Trophoblast cell (in vitro differentiated cells and primary cell): Measurements from ENCODE around the gene MSL1.

ENCODE experiments used
- DNase-seq, 2 donors: peaks; one replicate each; pipeline ENCODE4 v3.0.0-alpha.2; 2016
- H2AFZ ChIP-seq: 2 replicates; pipeline ENCODE4 v1.6.1; 2013; ENCODE audit warnings: low read length, moderate library complexity, mild to moderate bottlenecking; ENCODE audit not compliant: insufficient read depth, poor library complexity
- H2AK5ac ChIP-seq: 2 replicates; pipeline ENCODE4 v1.6.1; 2013; ENCODE audit warnings: mild to moderate bottlenecking, low read length
- H2BK120ac ChIP-seq: 2 replicates; pipeline ENCODE4 v1.6.1; 2013; ENCODE audit warnings: low read length, mild to moderate bottlenecking, moderate library complexity; ENCODE audit not compliant: insufficient read depth, poor library complexity
- H2BK12ac ChIP-seq: 2 replicates; pipeline ENCODE4 v1.6.1; 2013; ENCODE audit warnings: mild to moderate bottlenecking, low read length, moderate library complexity
- H2BK5ac ChIP-seq: 2 replicates; pipeline ENCODE4 v1.6.1; 2013; ENCODE audit warnings: low read length, low read depth, moderate library complexity, mild to moderate bottlenecking; ENCODE audit not compliant: poor library complexity
- H3K14ac ChIP-seq: 2 replicates; pipeline ENCODE4 v1.6.1; 2013; ENCODE audit warnings: mild to moderate bottlenecking, low read length
- H3K18ac ChIP-seq: 2 replicates; pipeline ENCODE4 v1.6.1; 2013; ENCODE audit warnings: mild to moderate bottlenecking, low read length
- H3K23ac ChIP-seq: 2 replicates; pipeline ENCODE4 v1.6.1; 2013; ENCODE audit warnings: low read length
- H3K27ac ChIP-seq: 2 replicates; pipeline ENCODE4 v1.5.1; 2013; ENCODE audit warnings: low read depth, mild to moderate bottlenecking, inconsistent platforms, low read length, moderate library complexity
- H3K27me3 ChIP-seq: 2 replicates; pipeline ENCODE4 v1.6.1; 2013; ENCODE audit warnings: inconsistent platforms, mild to moderate bottlenecking, low read length, moderate library complexity; ENCODE audit not compliant: insufficient read depth
- H3K36me3 ChIP-seq, 2 experiments: 1 replicate in 1 of 2; 2 replicates in 1 of 2; pipeline ENCODE4 v1.6.1; 2013; ENCODE audit warnings: low read length in 2 of 2, mild to moderate bottlenecking in 2 of 2, moderate library complexity in 1 of 2; ENCODE audit not compliant: insufficient read depth in 2 of 2, control insufficient read depth in 1 of 2
- H3K4ac ChIP-seq: 2 replicates; pipeline ENCODE4 v1.6.1; 2013; ENCODE audit warnings: low read depth, mild to moderate bottlenecking, low read length, moderate library complexity
- H3K4me1 ChIP-seq, 2 experiments: 1 replicate in 1 of 2; 2 replicates in 1 of 2; pipeline ENCODE4 v1.6.1; 2013; ENCODE audit warnings: low read length in 2 of 2, mild to moderate bottlenecking in 2 of 2, moderate library complexity in 1 of 2; ENCODE audit not compliant: insufficient read depth in 2 of 2, control insufficient read depth in 1 of 2
- H3K4me2 ChIP-seq: 2 replicates; pipeline ENCODE4 v1.6.1; 2013; ENCODE audit warnings: inconsistent platforms, mild to moderate bottlenecking, low read length, moderate library complexity
- H3K4me3 ChIP-seq: 2 replicates; pipeline ENCODE4 v1.5.1; 2013; ENCODE audit warnings: mild to moderate bottlenecking, low read depth, low read length, inconsistent platforms
- H3K79me1 ChIP-seq: one replicate; pipeline ENCODE4 v1.6.1; 2013; ENCODE audit warnings: low read length
- H3K79me2 ChIP-seq: 2 replicates; pipeline ENCODE4 v1.6.1; 2013; ENCODE audit warnings: low read length, mild to moderate bottlenecking; ENCODE audit not compliant: control insufficient read depth, insufficient read depth, poor library complexity
- H3K9ac ChIP-seq: 2 replicates; pipeline ENCODE4 v1.6.1; 2013; ENCODE audit warnings: mild to moderate bottlenecking, low read length
- H3K9me3 ChIP-seq: 2 replicates; pipeline ENCODE4 v1.6.1; 2013; ENCODE audit warnings: low read depth, mild to moderate bottlenecking, control low read depth, inconsistent platforms, low read length; ENCODE audit not compliant: insufficient read depth
- H4K12ac ChIP-seq: 2 replicates; pipeline ENCODE4 v1.6.1; 2013; ENCODE audit warnings: low read depth, mild to moderate bottlenecking, low read length, moderate library complexity
- H4K8ac ChIP-seq: 2 replicates; pipeline ENCODE4 v1.6.1; 2013; ENCODE audit warnings: low read depth, mild to moderate bottlenecking, low read length, moderate library complexity
- H4K91ac ChIP-seq: one replicate; pipeline ENCODE4 v1.6.1; 2013; ENCODE audit warnings: low read depth, mild to moderate bottlenecking, low read length, moderate library complexity
- WGBS: extraction: QIAGEN DNeasy Blood & Tissue Kit; methylation state at CpG from one replicate; pipeline ENCODE4 v1.1.7; 2013; ENCODE audit warnings: missing lambda C conversion rate; ENCODE audit not compliant: insufficient read length, insufficient coverage; ENCODE audit errors: extremely low coverage; 5-methylcytosine and 5-hydroxymethylcytosine counted together

MSL1 gene

DNA sequence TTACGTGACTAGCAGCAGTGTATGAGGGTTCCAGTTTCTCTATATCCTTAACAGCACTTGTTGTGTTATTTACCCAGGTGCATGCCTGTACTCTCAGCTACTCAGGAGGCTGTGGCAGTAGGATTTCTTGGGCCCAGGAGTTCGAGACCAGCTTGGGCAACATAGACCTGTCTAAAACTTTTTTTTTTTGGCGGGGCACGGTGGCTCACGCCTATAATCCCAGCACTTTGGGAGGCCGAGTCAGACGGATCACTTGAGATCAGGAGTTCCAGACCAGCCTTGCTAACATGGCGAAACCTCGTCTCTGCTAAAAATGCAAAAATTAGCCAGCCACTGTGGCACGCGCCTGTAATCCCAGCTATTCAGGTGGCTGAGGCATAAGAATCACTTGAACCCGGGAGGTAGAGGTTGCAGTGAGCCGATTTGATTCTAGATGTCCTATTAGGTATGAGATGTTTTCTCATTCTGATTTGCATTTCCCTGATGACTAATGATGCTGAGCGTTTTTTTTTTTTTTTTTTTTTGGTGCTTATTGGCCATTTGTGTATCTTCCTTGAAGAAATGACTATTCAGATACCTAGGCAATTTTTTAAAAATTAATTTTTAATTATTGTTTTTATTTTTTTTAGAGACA, 31.9 kb downstream of the MSL1 start:
- H3K18ac ChIP-seq = no peak overlapping the region
- H2AFZ ChIP-seq = no peak overlapping the region
- no peak overlapping the region for H3K27ac ChIP-seq
- H3K23ac ChIP-seq = no peak overlapping the region
- H3K4ac ChIP-seq = no peak overlapping the region
- no peak overlapping the region for H2BK5ac ChIP-seq
- peaks cover 1% of the 10 kb centered on the region for H3K79me2 ChIP-seq
- no peak overlapping the region for H4K91ac ChIP-seq
- no peak overlapping the region for H2BK12ac ChIP-seq
- peaks cover 22 to 31% of the 10 kb centered on the region in 2 experiments for H3K36me3 ChIP-seq
- H3K4me3 ChIP-seq = no peak overlapping the region
- H2AK5ac ChIP-seq = no peak overlapping the region
- no peak overlapping the region for H3K14ac ChIP-seq
- H4K12ac ChIP-seq = no peak overlapping the region
- no peaks in the 10 kb centered on the region for H3K27me3 ChIP-seq
- no CpG with 5 or more reads among the region's 14 CpGs for WGBS
- H3K4me2 ChIP-seq = no peak overlapping the region
- H4K8ac ChIP-seq = no peak overlapping the region
- no peaks in the 10 kb centered on the region for H3K79me1 ChIP-seq
- H2BK120ac ChIP-seq = no peak overlapping the region
- no peak for DNase-seq
- no peaks in the 10 kb centered on the region for H3K9me3 ChIP-seq
- H3K9ac ChIP-seq = peak overlapping the region; percentile 51
- H3K4me1 ChIP-seq = no peaks in the 10 kb centered on the region

DNA sequence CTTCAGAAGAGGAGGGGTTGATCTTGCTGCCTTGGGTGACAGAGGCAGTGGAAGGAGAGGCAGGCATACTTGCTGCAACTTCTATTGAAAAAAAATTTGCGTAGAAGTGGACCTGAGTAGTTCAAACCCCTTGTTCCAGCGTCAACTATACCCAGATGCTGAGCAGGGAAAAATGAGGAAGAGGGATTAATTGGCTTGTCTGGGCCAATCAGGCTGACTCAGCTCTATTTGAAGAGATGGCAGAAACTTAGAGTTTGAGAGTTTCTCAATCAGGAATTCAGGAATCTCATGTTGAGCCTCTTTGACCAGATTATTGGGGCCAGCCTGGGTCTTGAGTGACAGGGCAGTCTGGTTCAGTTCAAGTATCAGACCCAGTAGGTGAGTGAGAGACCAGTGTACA, 36.2 kb downstream of the MSL1 start:
- no peak overlapping the region for H3K27ac ChIP-seq

DNA sequence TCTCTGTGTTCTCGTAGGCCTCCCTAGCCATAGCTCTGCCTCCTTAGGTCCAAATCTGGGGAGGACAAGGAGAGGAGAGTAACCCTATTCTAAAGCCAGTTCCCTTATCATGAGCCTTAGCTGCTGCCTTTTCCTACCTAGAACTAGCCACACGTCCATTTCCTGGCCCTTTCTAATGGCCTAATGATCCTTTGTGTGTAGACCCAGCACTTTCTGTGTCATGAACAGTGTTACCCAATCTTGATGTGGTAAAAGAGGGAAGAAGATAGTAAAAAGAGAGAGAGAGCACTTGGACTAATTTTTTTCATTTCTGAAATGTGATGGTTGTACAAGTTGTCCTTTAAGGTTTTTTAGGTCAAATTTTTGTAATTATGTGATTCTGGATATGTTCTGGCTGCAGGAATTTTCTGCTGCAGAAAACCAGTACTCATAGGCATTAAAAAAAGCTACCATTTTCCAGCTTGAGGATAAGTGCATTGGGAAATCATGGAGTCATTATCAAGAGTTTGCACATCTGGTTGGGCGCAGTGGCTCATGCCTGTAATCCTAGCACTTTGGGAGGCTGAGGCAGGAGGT, 36.8 kb downstream of the MSL1 start:
- Histone ChIP-seq H4K8ac (no peak overlapping the region), H3K18ac (no peak overlapping the region), H3K36me3 (peaks cover 28 to 30% of the 10 kb centered on the region in 2 experiments), H3K79me2 (peaks cover 1% of the 10 kb centered on the region), H3K4me2 (no peak overlapping the region), H2AK5ac (no peak overlapping the region), H3K79me1 (no peaks in the 10 kb centered on the region), H2AFZ (no peak overlapping the region), H3K27me3 (no peaks in the 10 kb centered on the region), H3K4ac (peak overlapping the region; percentile 50), H3K9ac (no peak overlapping the region), H3K9me3 (no peaks in the 10 kb centered on the region), H4K91ac (no peak overlapping the region), H4K12ac (no peak overlapping the region), H3K23ac (no peak overlapping the region), H2BK5ac (no peak overlapping the region), H2BK120ac (no peak overlapping the region), H3K4me3 (no peak overlapping the region), H3K4me1 (no peaks in the 10 kb centered on the region), H2BK12ac (no peak overlapping the region), H3K27ac (no peak overlapping the region), H3K14ac (no peak overlapping the region)
- DNase-seq = no peak
- no CpG with 5 or more reads among the region's 3 CpGs for WGBS

More for the DNA sequence above, 36.2 kb downstream of the MSL1 start:
- Histone ChIP-seq H2BK12ac (no peak overlapping the region), H4K8ac (no peak overlapping the region), H2AFZ (no peak overlapping the region), H3K9me3 (no peaks in the 10 kb centered on the region), H3K79me2 (peaks cover 1% of the 10 kb centered on the region), H3K9ac (no peak overlapping the region), H4K12ac (no peak overlapping the region), H3K4me3 (no peak overlapping the region), H3K27me3 (no peaks in the 10 kb centered on the region), H3K4me2 (no peak overlapping the region), H2BK120ac (no peak overlapping the region), H4K91ac (no peak overlapping the region), H3K36me3 (peaks cover 23 to 27% of the 10 kb centered on the region in 2 experiments), H3K4me1 (no peaks in the 10 kb centered on the region), H2AK5ac (no peak overlapping the region), H3K23ac (no peak overlapping the region), H3K14ac (no peak overlapping the region), H3K4ac (no peak overlapping the region), H3K18ac (no peak overlapping the region), H3K79me1 (no peaks in the 10 kb centered on the region), H2BK5ac (no peak overlapping the region)
- WGBS = no CpG with 5 or more reads among the region's 2 CpGs
- no peak for DNase-seq

DNA sequence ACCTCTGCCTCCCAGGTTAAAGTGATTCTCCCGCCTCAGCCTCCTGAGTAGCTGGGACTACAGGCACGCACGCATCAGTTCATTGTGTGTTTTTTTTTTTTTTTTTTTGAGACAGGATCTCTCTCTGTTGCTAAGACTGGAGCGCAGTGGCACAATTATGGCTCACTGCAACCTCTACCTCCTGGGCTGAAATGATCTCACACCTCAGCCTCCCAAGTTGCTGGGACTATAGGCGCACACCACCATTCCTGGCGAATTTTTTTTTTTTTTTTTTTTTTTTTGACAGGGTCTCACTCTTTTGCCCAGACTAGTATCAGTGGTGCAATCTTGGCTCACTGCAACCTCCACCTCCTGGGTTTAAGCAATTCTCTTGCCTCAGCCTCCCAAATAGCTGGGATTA, 37.7 kb downstream of the MSL1 start:
- H3K79me1 ChIP-seq = no peaks in the 10 kb centered on the region
- H3K4me2 ChIP-seq = no peak overlapping the region
- H3K4me3 ChIP-seq = no peak overlapping the region
- H3K4ac ChIP-seq = no peak overlapping the region
- H4K8ac ChIP-seq = no peak overlapping the region
- peaks cover 34% of the 10 kb centered on the region in 2 experiments for H3K36me3 ChIP-seq
- no peak overlapping the region for H3K27ac ChIP-seq
- no peak overlapping the region for H3K23ac ChIP-seq
- H2AK5ac ChIP-seq = no peak overlapping the region
- no peaks in the 10 kb centered on the region for H3K27me3 ChIP-seq
- no peak overlapping the region for H2BK12ac ChIP-seq
- H2AFZ ChIP-seq = no peak overlapping the region
- H3K4me1 ChIP-seq = no peaks in the 10 kb centered on the region
- H4K12ac ChIP-seq = no peak overlapping the region
- H3K9ac ChIP-seq = no peak overlapping the region
- H3K9me3 ChIP-seq = no peaks in the 10 kb centered on the region
- H3K14ac ChIP-seq = no peak overlapping the region
- WGBS = no CpG with 5 or more reads among the region's 6 CpGs
- DNase-seq = no peak
- no peak overlapping the region for H3K18ac ChIP-seq
- no peak overlapping the region for H2BK5ac ChIP-seq
- H4K91ac ChIP-seq = no peak overlapping the region
- H3K79me2 ChIP-seq = peaks cover 1% of the 10 kb centered on the region
- H2BK120ac ChIP-seq = no peak overlapping the region
